ENCODE data around the gene SORCS1. TPM values are rescaled to one million over a fixed set of nuclear protein-coding genes. Genes with fewer than 3 reads are reported as not detected.

Gene SORCS1
- total and polyA plus RNA-seq, 2 of the 8 experiments (the other 6 are each of a cell fraction or from before 2014, with no cell fraction given), result 4.1 to 4.6 TPM

GRCh38 chr10:106547047-106547635, 617.4 kb downstream of the SORCS1 start:
- H3K9ac ChIP-seq (replicated peaks in 1 of 4; ENCODE audit: extremely low read depth in 1 of 4, low read depth in 3 of 4, low read length in 3 of 4), result no peak overlapping the region
- no peak overlapping the region for H3K27ac ChIP-seq (ENCODE audit: low read depth, low read length)
- WGBS, 2 experiments (ENCODE audit: extremely low coverage in 1 of 2, insufficient coverage in 1 of 2, insufficient read length in 1 of 2, insufficient replicate concordance in 2 of 2, low coverage in 1 of 2, low lambda C conversion rate in 2 of 2, missing lambda C conversion rate in 1 of 2), result 89% methylated on average over 7 of the region's 7 CpGs; no CpG with 5 or more reads in 1 of the 2 experiments
- H4K91ac ChIP-seq (replicated peaks; ENCODE audit: insufficient read length, low read length), result no peak overlapping the region
- no peak overlapping the region for H2AK5ac ChIP-seq (ENCODE audit: low read depth, low read length)
- H3K79me1 ChIP-seq (ENCODE audit: low read depth, low read length), result no peaks in the 10 kb centered on the region
- no peaks in the 10 kb centered on the region for H3K9me3 ChIP-seq (ENCODE audit: insufficient read depth in 2 of 2, low read depth in 1 of 2, low read length in 1 of 2)
- DNase-seq (ENCODE audit: low read depth in 1 of 2, low spot score in 2 of 2) (no peak), FAIRE-seq (no peak)
- no peak overlapping the region for H3K56ac ChIP-seq (replicated peaks; ENCODE audit: insufficient read length, low read depth, low read length)
- no peaks in the 10 kb centered on the region for H4K20me1 ChIP-seq (replicated peaks in 1 of 2; ENCODE audit: control insufficient read depth in 1 of 2, insufficient read depth in 2 of 2, low read length in 2 of 2)
- H3K36me3 ChIP-seq (ENCODE audit: control insufficient read depth in 2 of 4, insufficient read depth in 4 of 4, low read length in 3 of 4), result no peaks in the 10 kb centered on the region
- TF ChIP-seq POLR2AphosphoS5 (IDR thresholded peaks at IDR 0.05; ENCODE audit: low read depth, low read length) (no peak), CHD2 (IDR thresholded peaks at IDR 0.05; ENCODE audit: low read length) (no peak), SIRT6 (IDR thresholded peaks at IDR 0.05; ENCODE audit: low read length) (no peak), BACH1 (IDR thresholded peaks at IDR 0.05; ENCODE audit: low read length) (no peak), NANOG (IDR thresholded peaks at IDR 0.05; ENCODE audit: insufficient read depth, low read depth, low read length, poor library complexity, severe bottlenecking) (no peak), E2F6 (IDR thresholded peaks at IDR 0.05) (no peak), USF2 (IDR thresholded peaks at IDR 0.05; ENCODE audit: low read length) (no peak), FOSL1 (IDR thresholded peaks at IDR 0.05; ENCODE audit: insufficient read depth, low read depth, low read length) (no peak), BRCA1 (IDR thresholded peaks at IDR 0.05; ENCODE audit: low read depth, low read length) (no peak), TEAD4 (IDR thresholded peaks at IDR 0.05; ENCODE audit: low read depth, low read length) (no peak)
- no peak overlapping the region for H3K14ac ChIP-seq (ENCODE audit: insufficient read length)
- no peak overlapping the region for H2AFZ ChIP-seq (ENCODE audit: low read length)
- CTCF ChIA-PET (ENCODE audit: partially characterized antibody), result interaction anchor here (0.7 to 1.7 kb wide), 5 partner anchors 11 to 192 kb away, joined by 3 to 7 read pairs (median 3); no protein-coding TSS in a partner anchor
- no peaks in the 10 kb centered on the region for H3K27me3 ChIP-seq (replicated peaks in 1 of 4; ENCODE audit: control insufficient read depth in 3 of 4, extremely low read depth in 1 of 4, insufficient read depth in 3 of 4, low read length in 3 of 4)
- H2BK12ac ChIP-seq (ENCODE audit: low read depth, low read length), result no peak overlapping the region
- POLR2A ChIA-PET (ENCODE audit: partially characterized antibody), result no interaction called here
- no peak overlapping the region for H3K4ac ChIP-seq (replicated peaks; ENCODE audit: insufficient read length, low read depth, low read length)
- no peak overlapping the region for H3K23ac ChIP-seq (ENCODE audit: insufficient read length)
- H2BK20ac ChIP-seq (ENCODE audit: low read length), result no peak overlapping the region
- H3K18ac ChIP-seq (ENCODE audit: extremely low read depth, low read length), result no peak overlapping the region
- no peak overlapping the region for H2BK15ac ChIP-seq (ENCODE audit: low read length)
- no peak overlapping the region for H4K8ac ChIP-seq (ENCODE audit: extremely low read depth, insufficient read depth, low read length)
- H3K4me3 ChIP-seq (ENCODE audit: extremely low read depth in 1 of 4, insufficient read depth in 2 of 4, low read depth in 3 of 4, low read length in 4 of 4), result no peak overlapping the region
- no peaks in the 10 kb centered on the region for H3K4me1 ChIP-seq (replicated peaks in 1 of 4; ENCODE audit: control insufficient read depth in 3 of 4, insufficient read depth in 4 of 4, low read length in 3 of 4)
- H2BK5ac ChIP-seq (ENCODE audit: low read depth, low read length), result no peak overlapping the region
- no peak overlapping the region for H2BK120ac ChIP-seq (replicated peaks; ENCODE audit: low read depth, low read length)
- no peaks in the 10 kb centered on the region for H3K79me2 ChIP-seq (ENCODE audit: control insufficient read depth in 1 of 2, insufficient read depth in 2 of 2, low read length in 2 of 2)
- H3K4me2 ChIP-seq (ENCODE audit: insufficient read depth in 1 of 2, low read depth in 2 of 2, low read length in 2 of 2), result no peak overlapping the region
- H3K23me2 ChIP-seq (ENCODE audit: low read depth, low read length), result no peaks in the 10 kb centered on the region; the same call in 1 of the 2 replicates
- no peak overlapping the region for H4K5ac ChIP-seq (ENCODE audit: insufficient read length, low read depth, low read length)
